ENCODE data around the gene TOP1.

Gene TOP1

GRCh38 chr20:41170386-41171105 lies 141.9 kb downstream of the TOP1 start:
- DNase-seq: peak; percentile 23

- peak; percentile 19 for DNase-seq
Observed at GRCh38 chr20:41171736-41172295, 143.2 kb downstream of the TOP1 start.

GRCh38 chr20:41172296-41173140 lies 143.9 kb downstream of the TOP1 start:
- DNase-seq: peak; percentile 21

GRCh38 chr20:41173161-41173721 lies 144.6 kb downstream of the TOP1 start:
- peak; percentile 66 for DNase-seq

DNA sequence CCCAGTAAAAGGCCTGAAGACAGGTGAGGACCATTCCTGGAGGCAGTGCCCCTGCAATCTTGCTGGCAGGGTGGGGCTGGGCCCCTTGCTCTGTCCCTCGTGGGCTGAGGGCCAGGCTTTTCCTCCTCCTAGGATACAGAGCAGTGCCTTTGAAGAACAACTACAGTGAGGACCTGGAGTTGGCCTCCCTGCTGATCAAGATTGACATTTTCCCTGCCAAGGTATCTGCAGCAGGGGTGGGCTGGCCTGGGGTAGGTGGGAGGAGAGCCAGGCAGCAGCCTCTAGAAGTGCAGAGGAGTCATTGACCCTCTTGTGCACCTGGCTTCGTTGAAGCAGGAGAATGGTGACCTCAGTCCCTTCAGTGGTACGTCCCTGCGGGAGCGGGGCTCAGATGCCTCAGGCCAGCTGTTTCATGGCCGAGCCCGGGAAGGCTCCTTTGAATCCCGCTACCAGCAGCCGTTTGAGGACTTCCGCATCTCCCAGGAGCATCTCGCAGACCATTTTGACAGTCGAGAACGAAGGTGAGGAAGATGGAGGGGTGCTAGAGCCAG lies 145.2 kb downstream of the TOP1 start:
- DNase-seq: peak; percentile 20
